Smooth muscle cell of the pulmonary artery (primary cell): ENCODE measurements around the gene BTRC. TPM values are rescaled to one million over a fixed set of nuclear protein-coding genes. Genes with fewer than 3 reads are reported as not detected.

Experiments used
- total RNA-seq: library from RNA; depleted of rRNA; stranded (reverse); fragments of >200 nt; gene quantifications from 2 replicates; pipeline ENCODE4 v1.2.3, GENCODE V29; 2014

The BTRC gene
- total RNA-seq, result 13.4 and 13.9 TPM in 2 replicates

GRCh38 chr10:101353692-101354327, at the start of gene BTRC:
Gene BTRC, plus strand, starts transcription at chr10:101354165. Its CDS starts 16 bp downstream, at chr10:101354181.

GRCh38 chr10:101587725-101588653, 234.0 kb downstream of the BTRC start, which contains the start of the genes DPCD and POLL:
Gene DPCD, plus strand, starts transcription at chr10:101588321. Its CDS starts 16 bp downstream, at chr10:101588337.
Gene POLL, minus strand, starts transcription at chr10:101588257. Its CDS starts 897 bp downstream, at chr10:101587360.

Other genes starting within 250 kb of the BTRC start
- gene TLX1, start 222.9 kb upstream of the BTRC start, total RNA-seq, result not detected in 2 replicates
- gene LBX1, start 124.7 kb upstream of the BTRC start, total RNA-seq, result not detected in 2 replicates
- 13.1 and 16.5 TPM in 2 replicates for gene POLL, start 234.1 kb downstream of the BTRC start, total RNA-seq
- gene DPCD, start 234.2 kb downstream of the BTRC start, total RNA-seq, result 28.9 and 30.9 TPM in 2 replicates